Thoracic aorta (tissue), 2 donors: ENCODE measurements around the gene HSPH1. TPM values are rescaled to one million over a fixed set of nuclear protein-coding genes. Genes with fewer than 3 reads are reported as not detected.

Experiments used
- ATAC-seq: fragments of 150-250 bp; one replicate; pipeline ENCODE4 v1.8.0; 2017; ENCODE audit warnings: low read depth; ENCODE audit not compliant: insufficient number of reproducible peaks, low FRiP score
- DNase-seq: peaks from one replicate; pipeline ENCODE4 v3.0.0-alpha.2; 2020; ENCODE audit warnings: low spot score
- H3K27ac ChIP-seq, 2 donors: fragments of 200-600 bp; sonication (generic); 1 replicate in 1 of 2; 2 replicates in 1 of 2; pipeline ENCODE4 v1.5.1; 2016; ENCODE audit warnings: mild to moderate bottlenecking in 2 of 2, moderate library complexity in 2 of 2
- H3K27me3 ChIP-seq: fragments of 200-600 bp; sonication (generic); replicated peaks from 2 replicates; pipeline ENCODE4 v1.6.0; 2016; ENCODE audit warnings: mild to moderate bottlenecking; ENCODE audit not compliant: insufficient read depth
- H3K36me3 ChIP-seq: fragments of 200-600 bp; sonication (generic); one replicate; pipeline ENCODE4 v1.5.1; 2016
- H3K4me1 ChIP-seq, 2 donors: fragments of 200-600 bp; sonication (generic); 1 replicate in 1 of 2; 2 replicates in 1 of 2; pipeline versions ENCODE4 v1.5.1 to v1.6.0; 2016; ENCODE audit warnings: low read depth in 2 of 2, mild to moderate bottlenecking in 1 of 2; ENCODE audit not compliant: control insufficient read depth in 1 of 2
- H3K4me3 ChIP-seq: fragments of 200-600 bp; sonication (generic); 2 replicates; pipeline ENCODE4 v1.5.1; 2016; ENCODE audit warnings: mild to moderate bottlenecking
- H3K9me3 ChIP-seq: fragments of 200-600 bp; sonication (generic); 2 replicates; pipeline ENCODE4 v1.5.1; 2016
- total RNA-seq, 2 donors: library from RNA; depleted of rRNA; stranded (reverse); fragments of >200 nt; gene quantifications; one replicate each; pipeline versions ENCODE4 v1.1.0 to v1.2.3, GENCODE V29; 2016
- TF ChIP-seq, protein P1 (sequence below): fragments of 200-600 bp; sonication (generic); IDR thresholded peaks from one replicate; pipeline ENCODE4 v1.5.1; 2019; ENCODE audit warnings: antibody characterized with exemption

HSPH1 gene
- total RNA-seq, 2 donors from 2014 or later: 21.4 to 52.7 TPM

DNA sequence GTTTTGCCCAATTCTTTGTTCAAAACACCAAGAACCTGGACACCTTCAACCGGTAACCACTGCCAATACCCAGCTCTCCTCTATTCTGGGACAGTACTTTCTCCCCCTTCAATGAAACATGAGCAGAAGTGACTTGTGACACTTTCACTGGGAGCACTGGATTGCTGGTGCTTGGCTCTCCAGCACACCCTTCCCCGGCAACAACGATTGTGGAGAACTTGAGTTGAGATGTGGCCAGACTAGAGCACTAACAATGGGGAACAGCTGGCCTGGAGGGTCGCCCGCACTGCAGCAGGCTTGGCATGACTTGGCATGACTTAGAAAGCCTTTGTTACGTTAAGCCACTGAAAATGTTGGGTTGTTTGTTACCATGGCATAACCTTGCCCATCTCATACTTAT, 30.6 kb upstream of the HSPH1 start:
- Histone ChIP-seq H3K4me1 (no peaks in the 10 kb centered on the region), H3K27ac (no peak overlapping the region), H3K4me3 (no peak overlapping the region), H3K9me3 (no peaks in the 10 kb centered on the region), H3K36me3 (no peaks in the 10 kb centered on the region), H3K27me3 (no peaks in the 10 kb centered on the region)
- no peak for DNase-seq
- TF ChIP-seq, protein P1, sequence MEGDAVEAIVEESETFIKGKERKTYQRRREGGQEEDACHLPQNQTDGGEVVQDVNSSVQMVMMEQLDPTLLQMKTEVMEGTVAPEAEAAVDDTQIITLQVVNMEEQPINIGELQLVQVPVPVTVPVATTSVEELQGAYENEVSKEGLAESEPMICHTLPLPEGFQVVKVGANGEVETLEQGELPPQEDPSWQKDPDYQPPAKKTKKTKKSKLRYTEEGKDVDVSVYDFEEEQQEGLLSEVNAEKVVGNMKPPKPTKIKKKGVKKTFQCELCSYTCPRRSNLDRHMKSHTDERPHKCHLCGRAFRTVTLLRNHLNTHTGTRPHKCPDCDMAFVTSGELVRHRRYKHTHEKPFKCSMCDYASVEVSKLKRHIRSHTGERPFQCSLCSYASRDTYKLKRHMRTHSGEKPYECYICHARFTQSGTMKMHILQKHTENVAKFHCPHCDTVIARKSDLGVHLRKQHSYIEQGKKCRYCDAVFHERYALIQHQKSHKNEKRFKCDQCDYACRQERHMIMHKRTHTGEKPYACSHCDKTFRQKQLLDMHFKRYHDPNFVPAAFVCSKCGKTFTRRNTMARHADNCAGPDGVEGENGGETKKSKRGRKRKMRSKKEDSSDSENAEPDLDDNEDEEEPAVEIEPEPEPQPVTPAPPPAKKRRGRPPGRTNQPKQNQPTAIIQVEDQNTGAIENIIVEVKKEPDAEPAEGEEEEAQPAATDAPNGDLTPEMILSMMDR: no peak
- no peak for ATAC-seq

DNA sequence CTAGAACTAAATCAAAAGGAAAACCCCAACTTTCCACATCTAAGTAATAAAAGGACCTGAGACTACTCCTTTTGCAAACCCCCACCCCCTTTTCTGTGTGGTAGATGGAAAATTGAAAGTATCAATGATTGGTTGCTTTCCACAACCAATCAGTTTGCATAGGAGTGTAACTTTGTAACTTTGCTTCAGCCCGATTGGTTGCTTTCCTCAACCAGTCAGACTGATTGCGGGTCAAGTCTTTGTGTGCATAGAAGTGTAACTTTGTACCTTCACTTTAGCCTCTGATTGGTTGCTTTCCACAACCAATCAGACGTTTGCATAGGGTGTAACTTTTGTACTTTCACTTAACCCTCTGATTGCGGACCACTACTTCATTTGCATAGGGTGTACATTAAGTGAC, 30.0 kb upstream of the HSPH1 start:
- Histone ChIP-seq H3K4me3 (no peak overlapping the region), H3K9me3 (no peaks in the 10 kb centered on the region), H3K36me3 (no peaks in the 10 kb centered on the region), H3K4me1 (no peaks in the 10 kb centered on the region), H3K27ac (no peak overlapping the region), H3K27me3 (no peaks in the 10 kb centered on the region)
- TF ChIP-seq, protein P1: no peak
- no peak for ATAC-seq
- DNase-seq: no peak

DNA sequence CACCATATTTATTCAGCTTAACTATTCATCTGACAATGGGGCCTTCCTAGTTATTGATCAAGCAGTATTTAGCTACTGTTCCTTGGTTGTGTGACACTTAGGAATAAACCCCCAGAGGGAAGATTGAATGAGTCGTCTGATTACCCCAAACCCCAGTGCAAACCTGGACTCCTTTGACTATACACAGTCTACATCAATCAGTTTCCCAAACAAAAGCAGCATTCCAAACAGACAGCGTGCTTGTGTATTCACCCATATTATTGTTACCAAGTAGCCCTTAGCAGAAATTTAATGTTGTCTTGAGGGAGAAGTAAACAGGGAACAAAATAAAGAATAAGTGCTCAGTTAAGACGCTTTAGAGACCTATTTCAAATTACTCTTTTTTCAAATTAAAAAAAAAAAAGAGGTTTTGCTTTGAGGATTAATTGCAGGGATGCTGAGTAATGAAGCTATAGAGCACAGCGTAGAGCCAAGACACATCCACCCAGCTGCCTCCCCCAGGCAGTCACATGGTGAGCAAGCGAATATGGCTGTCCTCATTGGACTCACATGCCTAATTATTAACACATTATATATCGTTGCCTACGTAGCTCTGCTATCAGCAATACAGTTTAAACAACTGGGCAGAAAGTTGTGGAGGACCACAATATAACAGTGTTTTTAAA, 23.4 kb upstream of the HSPH1 start:
- H3K36me3 ChIP-seq: no peaks in the 10 kb centered on the region
- H3K4me1 ChIP-seq: no peaks in the 10 kb centered on the region
- H3K27me3 ChIP-seq: no peaks in the 10 kb centered on the region
- TF ChIP-seq, protein P1: no peak
- ATAC-seq (no peak), DNase-seq (no peak)
- no peaks in the 10 kb centered on the region for H3K9me3 ChIP-seq
- no peak overlapping the region for H3K4me3 ChIP-seq
- no peak overlapping the region for H3K27ac ChIP-seq

DNA sequence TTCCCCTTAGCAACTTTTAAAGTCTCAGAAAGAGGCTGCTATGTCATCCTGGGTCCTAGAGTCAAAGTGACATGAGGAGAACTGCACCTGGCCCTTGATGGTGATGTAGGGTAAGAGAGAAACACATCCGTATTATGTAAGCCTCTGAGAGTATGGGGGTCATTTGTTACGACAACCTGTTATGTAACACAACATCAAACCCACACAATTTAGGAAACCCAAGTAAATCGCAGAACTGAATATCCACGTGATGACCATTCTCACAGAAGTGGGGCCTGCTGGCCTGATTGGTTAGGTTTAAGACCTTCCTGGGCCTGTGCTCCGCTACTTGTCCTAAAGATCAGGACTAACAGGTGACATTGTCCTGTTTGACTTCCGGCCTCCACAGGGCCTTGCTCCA, 22.7 kb upstream of the HSPH1 start:
- Histone ChIP-seq H3K4me3 (no peak overlapping the region), H3K4me1 (no peaks in the 10 kb centered on the region), H3K9me3 (no peaks in the 10 kb centered on the region), H3K27me3 (no peaks in the 10 kb centered on the region), H3K27ac (no peak overlapping the region), H3K36me3 (no peaks in the 10 kb centered on the region)
- TF ChIP-seq, protein P1: no peak
- ATAC-seq (no peak), DNase-seq (no peak)

DNA sequence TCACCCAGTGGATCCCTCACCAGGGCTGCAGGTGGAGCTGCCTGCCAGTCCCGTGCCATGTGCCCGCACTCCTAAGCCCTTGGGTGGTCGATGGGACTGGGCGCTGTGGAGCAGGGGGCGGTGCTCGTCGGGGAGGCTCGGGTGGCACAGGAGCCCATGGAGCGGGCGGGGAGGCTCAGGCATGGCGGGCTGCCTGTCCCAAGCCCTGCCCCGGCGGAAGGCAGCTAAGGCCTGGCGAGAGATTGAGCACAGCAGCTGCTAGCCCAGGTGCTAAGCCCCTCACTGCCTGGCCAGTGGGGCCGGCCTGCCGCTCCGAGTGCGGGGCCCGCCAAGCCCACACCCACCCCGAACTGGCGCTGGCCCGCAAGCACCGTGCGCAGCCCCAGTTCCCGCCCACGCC, 21.3 kb upstream of the HSPH1 start:
- ATAC-seq: no peak
- Histone ChIP-seq H3K9me3 (no peaks in the 10 kb centered on the region), H3K4me1 (no peaks in the 10 kb centered on the region), H3K27ac (no peak overlapping the region), H3K27me3 (no peaks in the 10 kb centered on the region), H3K36me3 (no peaks in the 10 kb centered on the region), H3K4me3 (no peak overlapping the region)
- no peak for DNase-seq
- TF ChIP-seq, protein P1: no peak
